Stimulated activated CD4-positive, alpha-beta T cell treated with anti-CD3 and anti-CD28 coated beads, Interleukin-1b, Interleukin-23, amount 100 ng/mL, for 24 hours (primary cell): Measurements from ENCODE around the gene PELI3.
"Not testable (repeated sequence)": the region's sequence is repeated elsewhere in the genome, so short reads cannot be mapped to it uniquely, and the experiment has no call there.

ENCODE experiments used
- DNase-seq, 4 experiments: peaks; one replicate each; pipeline ENCODE4 v3.0.0-alpha.2; 2020; ENCODE audit warnings: low read depth in 4 of 4, low spot score in 1 of 4

The PELI3 gene

GRCh38 chr11:66466225-66467033 is at the start of gene PELI3:
Gene PELI3 (plus strand): TSS chr11:66466905. CDS start chr11:66468129, 1,224 bp downstream.
- peak; percentile 81 to 98 (median 88) for DNase-seq

GRCh38 chr11:66417000-66417399 is 49.7 kb upstream of the PELI3 start:
- DNase-seq = peak in 1 of 4 experiments; percentile 27

GRCh38 chr11:66418168-66418985 is 48.3 kb upstream of the PELI3 start:
- DNase-seq = peak; percentile 33 to 70 (median 52)

- no peak for DNase-seq
Observed at GRCh38 chr11:66418986-66419308, 47.8 kb upstream of the PELI3 start.

GRCh38 chr11:66419825-66420224 is 46.9 kb upstream of the PELI3 start:
- no peak for DNase-seq

- no peak for DNase-seq
Observed at GRCh38 chr11:66420671-66421476, 45.8 kb upstream of the PELI3 start, which contains the start of gene NPAS4. Gene NPAS4 (plus strand): TSS chr11:66421035. CDS start chr11:66421180, 145 bp downstream.

GRCh38 chr11:66421492-66422205 is 45.1 kb upstream of the PELI3 start:
- peak; percentile 74 to 82 (median 78) for DNase-seq

- no peak for DNase-seq
Observed at GRCh38 chr11:66426314-66426713, 40.4 kb upstream of the PELI3 start.

GRCh38 chr11:66428933-66429332 is 37.8 kb upstream of the PELI3 start:
- DNase-seq = no peak

GRCh38 chr11:66429983-66430602 is 36.6 kb upstream of the PELI3 start:
- peak; percentile 63 to 70 (median 70) for DNase-seq

- not testable (repeated sequence) for DNase-seq
Observed at GRCh38 chr11:66431287-66431686, 35.4 kb upstream of the PELI3 start.

- DNase-seq = not testable (repeated sequence)
Observed at GRCh38 chr11:66431871-66432329, 34.8 kb upstream of the PELI3 start.

- DNase-seq = no peak
Observed at GRCh38 chr11:66432597-66432996, 34.1 kb upstream of the PELI3 start.

- no peak for DNase-seq
Observed at GRCh38 chr11:66437979-66438503, 28.7 kb upstream of the PELI3 start.

- DNase-seq = peak; percentile 66 to 86 (median 77)
Observed at GRCh38 chr11:66438504-66439466, 27.9 kb upstream of the PELI3 start, which contains the start of gene MRPL11. Gene MRPL11 (minus strand): TSS chr11:66438848. CDS start chr11:66438754, 94 bp downstream.

- not testable (repeated sequence) for DNase-seq
Observed at GRCh38 chr11:66440101-66440939, 26.4 kb upstream of the PELI3 start.

- not testable (repeated sequence) for DNase-seq
Observed at GRCh38 chr11:66440940-66441282, 25.8 kb upstream of the PELI3 start.

GRCh38 chr11:66443602-66444001 is 23.1 kb upstream of the PELI3 start:
- no peak for DNase-seq
